Fibroblast of skin of right biceps (primary cell): ENCODE measurements around the gene CIB4.

ENCODE experiments used
- DNase-seq: peaks from one replicate; pipeline ENCODE4 v3.0.0-alpha.2; 2013

The CIB4 gene

GRCh38 chr2:26619521-26619951 lies 21.6 kb downstream of the CIB4 start:
- no peak for DNase-seq

- DNase-seq, result no peak
Measured at GRCh38 chr2:26619096-26619495, 22.1 kb downstream of the CIB4 start.

GRCh38 chr2:26618611-26619010 lies 22.6 kb downstream of the CIB4 start:
- no peak for DNase-seq

- no peak for DNase-seq
Measured at GRCh38 chr2:26617588-26618083, 23.5 kb downstream of the CIB4 start.

- no peak for DNase-seq
Measured at GRCh38 chr2:26616706-26617587, 24.2 kb downstream of the CIB4 start.

GRCh38 chr2:26615860-26616705 lies 25.1 kb downstream of the CIB4 start:
- DNase-seq, result no peak

- DNase-seq, result no peak
Measured at GRCh38 chr2:26615336-26615859, 25.8 kb downstream of the CIB4 start.

- DNase-seq, result no peak
Measured at GRCh38 chr2:26614216-26615138, 26.7 kb downstream of the CIB4 start.

GRCh38 chr2:26613241-26614215 lies 27.6 kb downstream of the CIB4 start:
- no peak for DNase-seq

GRCh38 chr2:26612522-26613240 lies 28.5 kb downstream of the CIB4 start:
- no peak for DNase-seq

- no peak for DNase-seq
Measured at GRCh38 chr2:26612034-26612433, 29.1 kb downstream of the CIB4 start.

GRCh38 chr2:26610504-26611335 lies 30.4 kb downstream of the CIB4 start:
- no peak for DNase-seq

GRCh38 chr2:26609839-26610277 lies 31.3 kb downstream of the CIB4 start:
- no peak for DNase-seq

GRCh38 chr2:26609205-26609631 lies 31.9 kb downstream of the CIB4 start:
- no peak for DNase-seq

GRCh38 chr2:26608557-26608956 lies 32.6 kb downstream of the CIB4 start:
- DNase-seq, result no peak

GRCh38 chr2:26607698-26608097 lies 33.5 kb downstream of the CIB4 start:
- DNase-seq, result no peak

- no peak for DNase-seq
Measured at GRCh38 chr2:26606847-26607190, 34.3 kb downstream of the CIB4 start.

GRCh38 chr2:26605999-26606846 lies 34.9 kb downstream of the CIB4 start:
- DNase-seq, result no peak
